Measurements from ENCODE around the gene RANGAP1.

Gene RANGAP1

GRCh38 chr22:41310336-41310735, 24.3 kb upstream of the RANGAP1 start:
- no peak overlapping the region for H3K4me3 ChIP-seq (ENCODE audit: low read depth, low read length)
- TF ChIP-seq CTCF (IDR thresholded peaks at IDR 0.05; ENCODE audit: borderline replicate concordance, insufficient read depth, low read depth, low read length): no peak

GRCh38 chr22:41308544-41308947, 22.6 kb upstream of the RANGAP1 start:
- no peak for TF ChIP-seq CTCF (IDR thresholded peaks at IDR 0.05; ENCODE audit: borderline replicate concordance, insufficient read depth, low read depth, low read length)
- no peak overlapping the region for H3K4me3 ChIP-seq (ENCODE audit: low read depth, low read length)

- H3K4me3 ChIP-seq (ENCODE audit: low read depth, low read length): no peak overlapping the region
- no peak for TF ChIP-seq CTCF (IDR thresholded peaks at IDR 0.05; ENCODE audit: borderline replicate concordance, insufficient read depth, low read depth, low read length)
Measured at GRCh38 chr22:41308054-41308453, 22.1 kb upstream of the RANGAP1 start.

GRCh38 chr22:41305646-41306045, 19.7 kb upstream of the RANGAP1 start:
- no peak for TF ChIP-seq CTCF (IDR thresholded peaks at IDR 0.05; ENCODE audit: borderline replicate concordance, insufficient read depth, low read depth, low read length)
- H3K4me3 ChIP-seq (ENCODE audit: low read depth, low read length): no peak overlapping the region

GRCh38 chr22:41302811-41303210, 16.8 kb upstream of the RANGAP1 start:
- H3K4me3 ChIP-seq (ENCODE audit: low read depth, low read length): peak overlapping the region; percentile 90
- no peak for TF ChIP-seq CTCF (IDR thresholded peaks at IDR 0.05; ENCODE audit: borderline replicate concordance, insufficient read depth, low read depth, low read length)

GRCh38 chr22:41302021-41302767, 16.2 kb upstream of the RANGAP1 start:
- H3K4me3 ChIP-seq (ENCODE audit: low read depth, low read length): peak overlapping the region; percentile 90
- TF ChIP-seq CTCF (IDR thresholded peaks at IDR 0.05; ENCODE audit: borderline replicate concordance, insufficient read depth, low read depth, low read length): no peak
